ENCODE data around the gene PSMB11.

PSMB11 gene

GRCh38 chr14:23058654-23059504 is 16.9 kb downstream of the PSMB11 start:
- no peak for DNase-seq (ENCODE audit: low spot score)

DNA sequence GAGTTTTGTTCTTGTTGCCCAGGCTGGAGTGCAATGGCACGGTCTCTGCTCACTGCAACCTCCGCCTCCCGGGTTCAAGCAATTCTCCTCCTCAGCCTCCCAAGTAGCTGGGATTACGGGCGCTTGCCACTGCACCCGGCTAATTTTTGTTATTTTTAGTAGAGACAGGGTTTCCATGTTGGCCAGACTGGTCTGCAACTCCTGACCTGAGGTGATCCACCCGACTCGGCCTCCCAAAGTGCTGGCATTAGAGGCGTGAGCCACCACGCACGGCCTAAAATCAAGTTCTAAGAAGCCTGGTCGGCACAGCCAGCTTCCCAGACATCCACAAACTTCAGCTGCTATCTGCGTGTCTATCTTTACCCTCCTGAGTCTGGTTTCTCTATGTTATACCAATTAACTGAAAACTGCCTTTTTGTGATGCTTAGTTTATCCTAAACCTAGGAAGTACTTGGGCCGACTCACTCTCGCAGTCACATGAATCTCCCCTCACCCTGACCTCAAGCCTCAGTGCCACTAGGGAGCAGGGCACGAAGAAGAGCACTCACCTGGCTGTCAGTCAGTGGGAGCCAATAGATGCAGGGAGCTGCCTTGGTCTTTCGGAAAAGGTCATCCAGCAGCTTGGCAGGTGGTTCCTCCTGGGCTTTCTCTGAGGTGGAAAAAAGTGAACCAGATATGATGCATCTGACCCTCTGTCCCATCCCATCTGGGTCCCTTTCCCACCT is 18.7 kb downstream of the PSMB11 start:
- DNase-seq (ENCODE audit: low spot score), result no peak

- no peak for DNase-seq (ENCODE audit: low spot score)
Measured at GRCh38 chr14:23062002-23062401, 20.0 kb downstream of the PSMB11 start.

DNA sequence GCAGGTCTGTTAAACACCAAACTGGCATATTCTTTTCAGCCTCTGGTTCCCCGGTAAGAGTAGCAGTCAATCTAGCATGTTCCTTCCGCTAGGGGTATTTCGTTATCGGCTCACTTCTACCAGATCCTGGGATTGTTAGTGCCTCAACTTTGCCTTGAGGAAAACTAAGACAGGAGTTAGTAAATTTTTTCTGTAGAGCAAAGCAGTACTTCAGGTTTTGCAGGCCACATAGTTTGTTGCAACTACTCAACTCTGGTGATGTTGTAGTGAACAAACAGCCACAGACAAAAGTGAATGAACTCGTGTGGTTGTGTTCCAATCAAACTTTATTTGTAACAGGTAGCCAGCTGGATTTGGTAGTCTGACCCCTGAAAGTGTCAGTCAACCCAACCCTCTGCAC is 21.6 kb downstream of the PSMB11 start:
- no peak for DNase-seq (ENCODE audit: low spot score)

DNA sequence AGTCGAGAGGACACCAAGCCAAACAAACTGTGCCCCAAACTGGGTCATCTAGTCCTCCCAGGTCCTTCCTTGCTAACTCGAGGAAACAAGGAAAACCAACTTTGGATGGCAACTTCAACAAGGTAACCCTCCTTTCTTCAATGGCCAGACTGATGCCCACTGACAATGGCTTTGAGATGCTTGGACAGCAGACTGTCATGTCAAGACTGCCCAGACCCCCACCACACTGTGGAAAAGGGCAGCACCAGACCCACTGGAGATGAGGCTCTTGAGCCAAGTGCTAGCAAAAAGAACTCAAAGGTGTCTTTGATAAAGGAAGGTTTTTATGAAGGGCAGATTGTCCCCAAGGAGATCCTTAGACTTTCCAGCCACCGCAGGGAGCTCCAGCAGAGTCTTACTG is 24.4 kb downstream of the PSMB11 start:
- DNase-seq (ENCODE audit: low spot score), result no peak

DNA sequence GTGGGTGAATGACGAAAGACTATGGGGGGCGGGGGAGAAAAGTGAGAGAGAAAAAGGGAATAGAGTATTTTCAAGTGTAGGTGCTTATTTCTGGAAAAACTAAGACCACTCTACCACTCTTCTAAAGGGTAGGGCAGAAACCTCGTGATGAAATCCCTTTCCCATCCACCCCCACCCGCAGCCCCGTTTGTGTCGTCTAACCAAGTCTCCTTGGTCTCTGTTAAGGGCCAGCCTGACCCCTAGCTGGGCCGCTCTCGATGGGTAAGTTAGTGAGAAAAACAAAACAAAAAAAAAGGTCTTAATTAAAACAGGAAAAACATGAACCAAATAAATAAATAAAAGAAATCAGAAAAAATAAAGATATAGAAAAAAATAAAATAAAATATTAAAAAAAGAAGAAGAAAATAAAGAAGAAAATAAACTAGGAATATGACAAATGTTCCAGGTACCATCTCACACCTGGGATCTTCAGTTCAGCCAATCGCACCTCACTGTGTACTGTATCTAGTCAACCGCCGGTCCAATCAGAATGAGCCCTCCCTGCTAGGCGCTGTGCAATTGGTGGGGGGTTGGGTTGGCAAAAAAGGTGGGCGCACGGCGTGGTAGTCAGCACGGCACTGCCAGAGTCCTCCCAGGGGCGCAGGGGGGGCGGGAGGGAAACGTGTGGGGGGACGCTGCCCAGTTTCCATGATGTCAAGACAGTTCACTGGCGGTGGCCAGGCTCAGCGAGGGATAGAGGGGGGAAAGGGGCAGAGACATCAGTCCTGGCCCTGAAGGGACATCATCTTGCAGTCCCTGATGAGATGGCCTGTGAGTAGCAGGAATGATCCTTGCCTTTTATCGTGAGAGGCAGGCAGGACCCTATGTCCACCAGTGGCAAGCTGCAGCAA is 25.1 kb downstream of the PSMB11 start:
- DNase-seq (ENCODE audit: low spot score), result no peak

DNA sequence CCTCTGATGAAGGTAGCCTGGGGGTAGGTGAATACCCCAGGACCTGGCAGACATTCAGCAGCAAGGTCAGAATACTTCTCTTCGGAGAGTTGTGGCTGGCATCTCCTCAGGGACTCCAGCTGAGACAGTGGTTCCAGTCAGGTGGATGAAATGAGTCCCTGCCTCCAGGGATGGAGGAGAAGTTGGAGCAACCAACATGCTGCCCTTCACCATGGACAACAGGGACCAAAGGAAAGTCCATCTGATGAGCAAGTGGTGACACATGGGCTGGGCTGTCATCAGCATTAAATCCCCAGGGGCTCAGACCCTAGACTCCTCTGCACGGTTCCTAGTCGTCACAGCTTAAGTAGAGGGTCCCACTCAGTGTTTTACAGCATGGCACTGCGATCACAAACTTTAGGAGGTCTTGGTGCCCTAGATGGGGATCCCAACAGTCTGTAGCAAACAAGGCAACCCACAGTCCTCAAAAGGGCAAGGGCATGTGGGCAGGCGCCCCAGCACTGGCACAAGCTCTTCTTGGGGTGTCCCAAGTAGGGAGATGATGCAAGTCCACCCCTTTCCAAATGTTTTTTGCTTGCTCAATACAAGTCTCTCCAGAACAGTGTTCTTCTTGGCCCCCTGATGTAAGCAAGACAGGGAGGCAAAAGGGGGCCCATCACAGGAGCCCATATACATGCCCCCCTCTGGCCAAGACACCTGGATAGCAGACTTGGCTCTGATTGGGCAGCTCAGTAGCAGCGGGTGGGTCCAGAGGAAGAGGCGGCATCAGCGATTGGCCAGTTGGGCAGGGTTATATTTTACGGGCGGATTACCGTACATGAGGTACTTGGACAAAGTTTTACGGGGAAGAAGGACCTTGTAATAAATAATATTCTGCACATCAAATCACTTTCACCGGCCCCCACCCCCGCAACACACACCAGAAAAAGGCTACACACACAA is 26.1 kb downstream of the PSMB11 start:
- DNase-seq (ENCODE audit: low spot score), result no peak

GRCh38 chr14:23068789-23069412 is 26.9 kb downstream of the PSMB11 start:
- DNase-seq (ENCODE audit: low spot score), result peak; percentile 90

GRCh38 chr14:23069413-23069806 is 27.4 kb downstream of the PSMB11 start:
- no peak for DNase-seq (ENCODE audit: low spot score)

- DNase-seq (ENCODE audit: low spot score), result no peak
Measured at GRCh38 chr14:23070262-23071129, 28.5 kb downstream of the PSMB11 start.

DNA sequence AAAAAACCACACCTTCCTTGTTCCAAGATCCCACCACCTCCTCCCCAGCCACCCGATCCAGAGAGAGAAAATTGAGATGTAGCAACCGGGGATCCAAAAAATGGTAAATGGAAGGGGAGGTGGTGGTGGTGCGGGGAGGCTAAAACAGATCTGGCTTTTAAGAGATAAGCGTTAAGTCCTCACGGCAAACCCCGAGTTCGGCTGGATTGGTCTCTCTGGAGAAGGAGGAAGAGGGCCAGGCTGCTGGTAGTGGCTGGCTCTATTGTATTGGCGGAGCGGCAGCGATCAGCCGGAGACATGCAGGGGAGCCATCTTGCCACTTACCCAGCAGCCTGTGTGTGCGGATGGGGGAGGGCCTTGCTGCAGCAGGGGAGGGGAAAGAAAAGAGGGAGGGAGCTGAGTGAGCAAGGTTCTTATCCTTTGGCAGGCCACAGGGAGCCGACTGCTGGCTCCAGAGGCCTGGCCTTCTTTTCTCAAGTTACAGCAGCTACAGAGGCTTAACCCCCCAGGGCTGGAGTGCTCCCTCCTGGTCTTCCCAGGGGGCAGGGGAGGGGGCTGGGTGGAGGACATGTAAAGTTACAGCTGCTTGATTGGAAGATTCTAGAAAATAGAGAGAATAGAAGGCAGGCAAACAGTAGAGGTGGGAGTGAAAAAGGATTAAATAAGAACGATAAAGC is 29.4 kb downstream of the PSMB11 start:
- peak; percentile 88 for DNase-seq (ENCODE audit: low spot score)

GRCh38 chr14:23071921-23072539 is 30.0 kb downstream of the PSMB11 start:
- no peak for DNase-seq (ENCODE audit: low spot score)

GRCh38 chr14:23074906-23075305 is 32.9 kb downstream of the PSMB11 start:
- no peak for DNase-seq (ENCODE audit: low spot score)

GRCh38 chr14:23076785-23077408 is 34.9 kb downstream of the PSMB11 start:
- no peak for DNase-seq (ENCODE audit: low spot score)

GRCh38 chr14:23077962-23078361 is 36.0 kb downstream of the PSMB11 start:
- DNase-seq (ENCODE audit: low spot score), result no peak

DNA sequence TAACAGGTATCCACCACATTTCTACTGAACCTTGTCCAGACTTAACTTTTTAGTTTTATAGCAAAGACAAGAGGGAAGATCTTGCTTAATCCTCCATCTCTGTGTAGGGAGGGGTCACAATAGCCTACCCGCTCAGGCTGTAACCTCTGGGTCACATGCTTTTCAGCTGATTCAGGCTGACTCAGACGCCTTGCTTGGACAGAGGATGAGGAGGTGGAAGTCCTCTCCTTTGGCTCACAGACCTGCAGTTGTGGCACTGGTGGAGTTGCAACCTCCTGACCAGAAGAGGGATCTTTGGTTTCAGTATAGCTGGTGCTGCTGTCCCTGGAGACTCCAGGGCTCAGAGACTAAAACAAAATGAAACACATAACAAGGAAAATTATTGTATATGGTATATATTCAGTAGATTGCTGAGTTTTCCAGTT is 36.7 kb downstream of the PSMB11 start:
- no peak for DNase-seq (ENCODE audit: low spot score)

- no peak for DNase-seq (ENCODE audit: low spot score)
Measured at GRCh38 chr14:23079716-23080115, 37.7 kb downstream of the PSMB11 start.

GRCh38 chr14:23080474-23080873 is 38.5 kb downstream of the PSMB11 start:
- DNase-seq (ENCODE audit: low spot score), result no peak
